HG02885 (cell line): ENCODE results near the gene OR2A1.
"Not testable (repeated sequence)": the region's sequence is repeated elsewhere in the genome, so short reads cannot be mapped to it uniquely, and the experiment has no call there.

Source experiments
- ATAC-seq: cut with Tn5 transposase; IDR thresholded peaks from one replicate; pipeline ENCODE4 v1.9.1; 2021; ENCODE audit warnings: mild to moderate bottlenecking; ENCODE audit not compliant: unreplicated experiment, poor library complexity

Gene OR2A1, protein sequence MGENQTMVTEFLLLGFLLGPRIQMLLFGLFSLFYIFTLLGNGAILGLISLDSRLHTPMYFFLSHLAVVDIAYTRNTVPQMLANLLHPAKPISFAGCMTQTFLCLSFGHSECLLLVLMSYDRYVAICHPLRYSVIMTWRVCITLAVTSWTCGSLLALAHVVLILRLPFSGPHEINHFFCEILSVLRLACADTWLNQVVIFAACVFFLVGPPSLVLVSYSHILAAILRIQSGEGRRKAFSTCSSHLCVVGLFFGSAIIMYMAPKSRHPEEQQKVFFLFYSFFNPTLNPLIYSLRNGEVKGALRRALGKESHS

DNA sequence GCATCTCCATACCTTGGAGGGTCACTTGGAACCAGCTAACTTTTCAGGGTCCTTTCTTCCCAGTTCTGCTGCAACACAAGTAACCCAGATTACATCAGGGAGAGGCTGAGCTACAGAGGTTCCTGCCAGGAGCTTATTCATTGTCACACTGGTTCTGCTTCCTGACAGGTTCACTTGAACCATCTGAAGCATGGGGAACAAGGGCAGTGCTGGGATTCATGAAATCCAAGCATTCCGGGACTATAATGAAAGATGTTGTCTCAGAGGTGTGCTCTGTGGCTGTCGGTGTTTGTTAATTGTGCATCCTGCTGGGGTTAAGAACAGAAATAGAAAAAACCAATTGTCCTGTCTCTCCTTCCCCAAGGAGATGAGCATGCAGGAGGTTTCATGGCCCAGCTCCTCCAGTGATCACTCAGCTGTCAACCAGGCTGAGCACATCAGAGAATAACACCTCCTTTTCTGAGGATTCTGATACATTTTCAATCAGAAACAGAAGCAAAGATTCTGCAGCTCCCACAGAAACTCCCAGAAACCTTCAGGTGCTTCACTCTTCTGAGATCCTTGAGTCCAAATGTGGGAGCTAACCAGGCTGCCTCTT is at the start of gene OR2A1:
TSS of gene OR2A1 (plus strand) at position 548 of the 598 bp plus-strand sequence. CDS start 5,706 bp downstream, outside the sequence.
- ATAC-seq = not testable (repeated sequence)

DNA sequence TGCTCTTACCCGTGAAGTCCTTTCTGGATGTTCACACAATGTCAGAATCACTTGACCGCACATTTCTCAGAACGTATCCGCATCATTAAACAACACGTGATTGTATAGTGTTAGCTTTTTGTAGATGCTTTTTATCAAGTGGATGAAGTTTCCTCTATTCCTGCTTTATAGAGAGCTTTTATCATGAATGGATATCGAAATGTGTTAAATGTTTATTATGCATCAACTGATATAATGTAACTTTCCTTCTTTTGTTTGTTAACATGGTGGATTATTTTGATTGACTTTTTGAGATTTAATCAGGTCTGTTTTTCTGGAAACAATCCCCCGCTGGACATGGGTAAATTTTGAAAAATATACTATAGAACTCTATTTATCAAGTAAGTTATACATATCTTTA is 47.5 kb upstream of the OR2A1 start, which contains the start of gene OR2A7:
TSS of gene OR2A7 (minus strand) at position 101 of the 400 bp plus-strand sequence. CDS start 5,164 bp downstream, outside the sequence.
- ATAC-seq = not testable (repeated sequence)

DNA sequence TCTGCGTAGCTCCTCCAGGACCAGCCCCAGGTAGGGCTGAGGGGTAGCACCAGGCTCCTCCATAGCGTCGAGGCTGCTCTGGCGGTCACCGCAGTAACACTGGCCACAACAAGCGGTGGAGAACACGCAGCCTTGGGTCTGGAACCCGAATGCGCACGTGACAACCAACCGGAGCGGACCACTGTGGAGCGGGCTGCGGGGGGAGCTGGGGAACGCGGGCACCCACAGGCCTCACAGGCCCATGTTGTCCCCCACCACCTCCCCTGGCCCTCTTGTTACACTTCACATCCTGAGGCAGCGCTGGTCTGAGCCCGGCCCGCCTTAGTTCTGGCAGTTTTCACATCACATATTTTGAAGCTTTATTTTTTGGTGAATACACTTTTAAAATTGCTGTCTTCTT is 43.0 kb upstream of the OR2A1 start, which contains the start of gene CTAGE8:
TSS of gene CTAGE8 (minus strand) at position 101 of the 400 bp plus-strand sequence. CDS start at position 63, 38 bp downstream.
- ATAC-seq = not testable (repeated sequence)

DNA sequence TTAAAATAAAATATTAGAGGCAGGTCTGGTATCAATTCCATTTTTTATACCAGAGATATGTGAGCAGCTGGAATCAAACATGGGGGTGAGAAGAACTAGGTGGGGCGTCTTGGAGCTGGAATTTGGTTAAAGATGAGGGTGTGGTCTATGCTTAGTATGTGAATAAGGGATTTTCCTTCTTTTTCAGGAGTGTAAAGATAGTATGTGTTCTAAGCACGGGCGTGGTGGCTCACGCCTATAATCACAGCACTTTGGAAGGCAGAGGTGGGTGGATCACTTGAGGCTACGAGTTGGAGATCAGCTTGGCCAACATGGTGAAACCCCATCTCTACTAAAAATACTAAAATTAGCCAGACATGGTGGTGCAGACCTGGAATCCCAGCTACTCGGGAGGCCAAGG is 36.9 kb upstream of the OR2A1 start:
- not testable (repeated sequence) for ATAC-seq

DNA sequence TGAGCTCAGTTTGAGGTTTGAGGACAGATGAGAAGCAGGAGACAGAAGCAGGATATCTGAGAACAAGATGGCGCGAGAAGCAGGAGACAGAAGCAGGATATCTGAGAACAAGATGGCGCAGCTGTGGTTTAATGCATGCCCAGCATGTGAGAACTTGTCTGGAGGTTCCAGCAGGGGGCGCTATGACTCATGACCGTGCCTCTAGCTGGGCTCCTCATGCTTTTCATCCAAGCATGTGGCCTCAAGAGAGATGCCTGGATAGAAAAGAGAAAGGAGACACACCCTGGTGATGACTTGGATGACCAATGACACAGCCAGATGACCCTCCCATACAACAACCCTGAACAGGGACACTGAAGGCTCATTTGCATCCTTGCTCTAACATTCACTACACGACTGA is 32.2 kb upstream of the OR2A1 start:
- peak; percentile 53 for ATAC-seq

DNA sequence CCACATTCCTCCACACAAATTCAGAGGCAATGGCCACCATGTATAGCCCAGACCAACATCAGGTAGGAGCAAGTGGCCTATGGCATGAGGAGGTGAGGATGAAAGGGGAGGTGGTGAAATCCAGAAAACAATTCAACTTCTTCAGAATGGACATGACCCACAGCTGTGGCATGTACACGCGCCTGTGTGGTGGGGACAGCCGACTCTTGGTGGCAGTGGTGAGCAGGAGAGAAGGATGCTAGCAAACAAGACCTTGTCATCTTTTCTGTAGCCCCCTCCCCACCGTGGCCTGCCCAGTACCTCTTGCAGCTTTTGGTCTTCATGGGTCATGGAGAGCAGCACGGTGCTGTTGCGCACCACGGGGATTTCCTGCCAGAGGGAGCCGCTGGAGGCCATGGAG is 30.2 kb upstream of the OR2A1 start:
- ATAC-seq = not testable (repeated sequence)

DNA sequence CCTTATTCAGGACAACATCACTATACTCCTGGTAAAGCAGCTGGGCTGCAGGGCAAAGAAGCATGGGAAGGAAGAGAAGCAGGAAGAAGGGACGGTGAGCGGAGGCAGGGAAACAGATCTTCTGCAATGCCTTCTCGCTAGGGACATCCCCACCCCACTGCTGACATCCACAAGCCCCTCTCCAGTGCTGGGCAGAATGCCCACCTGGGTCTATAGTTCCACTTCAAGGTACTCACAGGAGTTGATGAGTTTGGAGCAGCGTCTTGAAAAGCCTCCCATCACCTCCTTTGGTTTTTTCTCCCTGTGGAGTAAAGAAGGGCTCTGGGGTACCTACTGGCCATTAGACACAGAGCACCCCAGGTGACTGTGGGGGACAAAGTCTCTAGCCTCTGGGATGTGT is 29.7 kb upstream of the OR2A1 start:
- ATAC-seq = not testable (repeated sequence)

DNA sequence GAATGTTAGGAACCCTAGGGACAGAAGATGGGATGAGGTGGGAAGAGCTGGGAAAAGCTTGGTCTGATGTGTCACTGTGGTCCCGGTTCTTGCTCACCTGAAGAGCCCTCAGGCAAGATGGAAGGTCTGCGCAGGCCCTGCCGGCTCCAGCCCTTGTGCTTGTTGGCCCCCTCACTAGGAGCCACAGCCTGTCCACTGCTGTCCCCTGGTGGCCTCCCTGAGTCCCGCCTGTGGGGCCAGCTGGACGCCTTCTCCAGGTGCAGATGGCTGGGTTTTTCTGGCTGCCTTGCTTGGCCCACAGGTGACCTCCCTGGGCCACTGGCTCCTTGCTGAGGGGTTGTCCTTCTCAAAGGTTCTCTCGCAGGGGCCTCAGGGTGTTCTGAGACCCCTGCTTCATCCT is 28.5 kb upstream of the OR2A1 start:
- not testable (repeated sequence) for ATAC-seq

DNA sequence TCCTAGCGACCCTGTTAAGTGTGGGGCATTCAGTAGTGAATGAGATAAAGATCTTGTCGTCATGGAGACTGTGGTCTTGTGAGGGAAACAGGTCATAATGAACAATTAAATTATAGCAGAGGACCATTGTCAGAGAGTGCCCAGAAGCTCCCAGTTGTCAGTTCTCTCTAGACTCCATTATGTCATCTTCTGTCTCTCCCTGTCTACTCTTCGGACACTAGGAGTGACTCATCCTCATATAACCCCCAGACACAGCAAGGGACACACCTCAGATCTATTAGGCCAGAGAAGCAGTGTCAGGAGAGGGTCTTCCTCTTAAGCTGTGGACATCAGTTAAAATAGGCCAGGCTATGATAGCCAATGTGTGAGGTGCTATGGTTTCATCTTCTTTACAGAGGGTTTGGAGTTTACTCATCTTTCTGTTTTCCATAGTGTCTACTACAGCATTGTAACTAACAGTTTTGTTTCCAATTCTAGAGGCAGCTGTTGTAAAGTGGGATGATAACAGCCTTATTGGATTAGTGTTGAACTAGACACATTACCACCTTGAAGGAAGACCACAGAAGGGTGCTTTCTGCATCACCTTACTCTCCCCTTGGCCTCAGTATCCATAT is 24.9 kb upstream of the OR2A1 start:
- ATAC-seq = not testable (repeated sequence)

DNA sequence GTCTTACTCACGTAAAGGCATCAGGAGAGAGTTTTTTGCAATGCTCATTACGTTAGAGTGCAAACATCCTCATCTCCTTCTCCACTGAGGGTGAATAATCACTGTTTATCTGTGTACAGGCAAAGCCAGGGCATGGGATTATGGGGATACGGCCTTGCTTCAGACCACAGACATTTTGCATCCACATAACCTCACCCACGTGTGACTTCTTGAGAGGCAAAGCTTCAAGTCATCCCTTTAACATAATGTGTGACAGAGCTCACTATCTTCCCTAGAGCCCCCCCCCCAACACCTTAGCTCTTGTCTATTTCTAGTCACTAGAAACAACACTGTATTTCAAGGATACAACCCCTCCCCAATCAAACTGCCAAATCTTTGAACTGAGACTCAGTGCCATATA is 20.6 kb upstream of the OR2A1 start:
- ATAC-seq = not testable (repeated sequence)

DNA sequence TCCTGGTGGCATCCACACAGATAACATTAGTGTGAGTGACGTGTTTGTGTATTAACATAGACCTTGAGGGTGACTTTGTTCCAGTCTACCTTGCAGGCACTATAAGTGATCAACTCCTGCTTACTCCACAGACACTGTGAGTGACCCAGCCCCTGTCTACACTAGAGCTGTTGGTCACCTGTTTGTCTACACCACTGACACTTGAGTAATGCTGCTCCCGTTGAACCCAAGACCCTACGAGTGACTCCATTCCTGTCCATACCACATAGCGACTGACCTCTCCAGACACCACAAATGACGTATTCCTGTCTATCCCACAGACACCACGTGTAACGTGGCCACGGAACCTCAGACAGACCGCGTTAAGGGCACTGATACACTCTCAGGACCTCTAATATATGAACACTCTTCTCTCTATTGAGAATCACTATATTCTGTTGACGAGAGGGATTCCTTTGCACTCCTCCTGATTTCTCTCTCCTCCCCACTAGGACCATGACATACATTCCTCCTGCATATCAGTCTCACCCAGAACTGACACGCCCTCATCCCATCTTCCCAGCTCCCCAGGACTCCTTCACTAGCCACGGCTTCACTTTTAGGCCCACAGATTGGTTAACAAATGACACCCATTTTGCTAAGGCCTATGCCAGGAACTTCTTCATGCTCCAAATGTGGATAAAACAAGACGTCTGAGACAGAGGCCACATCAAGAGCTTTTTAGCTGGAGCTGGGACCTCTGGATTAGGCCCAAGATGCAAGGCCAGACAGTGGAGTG is 19.6 kb upstream of the OR2A1 start:
- ATAC-seq = not testable (repeated sequence)

DNA sequence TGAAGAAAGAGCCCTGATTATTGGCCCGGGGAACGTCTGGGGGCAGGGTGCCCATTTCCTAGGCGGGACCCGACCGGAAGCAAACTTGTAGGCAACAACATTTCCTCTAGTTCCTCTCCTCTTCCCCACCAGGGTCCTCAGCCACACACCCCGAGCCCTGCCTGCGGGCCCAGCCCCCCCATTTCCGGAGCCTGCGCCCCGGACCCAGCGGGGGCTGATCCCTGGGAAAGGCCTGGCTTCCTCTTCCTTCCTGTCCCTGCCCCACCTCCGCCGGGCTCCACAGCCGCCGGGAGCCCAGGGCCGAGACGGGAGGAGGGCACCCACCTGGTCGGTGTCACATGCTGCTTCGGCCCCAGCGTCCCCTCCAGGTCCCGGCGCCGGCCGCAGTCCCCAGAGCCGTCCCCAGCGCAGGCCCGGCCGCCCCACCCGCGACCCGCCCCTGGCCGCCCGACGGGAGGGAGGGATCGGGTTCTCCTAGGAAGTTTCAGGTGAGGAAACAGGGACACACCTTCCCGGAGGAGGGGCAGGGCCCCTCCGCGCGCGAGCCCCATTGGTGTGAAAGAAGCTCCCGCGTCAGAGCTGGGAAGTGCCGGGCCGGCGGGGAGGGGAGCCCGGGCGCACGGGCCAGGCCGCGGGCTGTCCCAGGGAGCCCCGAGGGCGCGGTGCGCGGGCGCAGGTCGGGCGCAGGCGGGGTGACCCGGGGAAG is 18.3 kb upstream of the OR2A1 start:
- peak; percentile 83 for ATAC-seq

DNA sequence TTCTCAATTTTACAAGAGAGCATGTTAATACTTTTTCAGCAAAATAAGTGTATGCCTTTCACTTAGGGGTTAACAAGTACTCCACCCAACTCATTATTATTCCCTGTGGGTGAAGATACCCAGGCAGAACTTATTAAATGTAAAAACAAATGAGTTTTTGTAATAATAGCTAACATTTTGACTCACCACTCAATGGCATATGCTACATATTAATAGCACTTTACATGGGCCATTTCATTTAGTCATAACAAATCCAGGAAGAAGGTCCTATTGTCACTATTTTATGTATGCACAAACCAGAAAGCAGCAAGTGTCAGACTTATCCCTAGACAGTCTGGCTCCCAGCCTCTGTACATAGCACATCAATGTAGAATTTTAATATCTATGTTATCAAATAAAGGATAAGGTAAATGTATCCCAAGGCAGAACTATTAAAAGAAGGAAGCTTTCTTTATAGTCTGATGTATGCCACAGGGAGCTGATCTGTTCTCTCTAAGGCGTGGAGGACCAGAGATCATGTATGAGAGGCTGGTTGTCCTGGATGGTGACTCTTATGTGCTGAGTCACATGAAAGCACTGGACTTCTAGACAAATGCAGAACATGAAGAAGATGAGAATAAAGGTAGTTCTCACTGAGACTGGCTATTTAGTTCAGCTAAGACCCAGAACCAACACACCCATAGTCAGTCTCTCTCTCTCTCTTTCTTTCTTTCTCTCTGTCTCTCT is 9.5 kb upstream of the OR2A1 start:
- ATAC-seq = not testable (repeated sequence)

DNA sequence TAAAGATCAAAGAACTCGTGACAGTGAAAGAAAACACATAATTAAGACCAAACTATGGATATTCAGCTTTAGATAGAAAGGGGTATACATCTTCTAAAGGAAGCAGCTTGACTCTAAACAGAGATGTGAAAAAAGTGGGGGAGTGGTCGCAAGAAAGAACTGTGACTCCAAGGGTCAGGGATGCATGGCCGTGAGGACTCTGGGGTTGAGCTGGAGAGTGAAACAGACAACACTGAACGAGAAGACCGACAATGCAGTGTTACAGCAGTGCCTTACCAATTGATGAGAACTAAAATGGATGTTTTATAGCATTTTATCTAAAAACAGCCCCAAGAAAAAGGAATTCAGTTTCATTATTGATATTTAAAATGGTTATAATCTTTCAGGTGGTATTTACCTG is 8.6 kb upstream of the OR2A1 start:
- not testable (repeated sequence) for ATAC-seq

DNA sequence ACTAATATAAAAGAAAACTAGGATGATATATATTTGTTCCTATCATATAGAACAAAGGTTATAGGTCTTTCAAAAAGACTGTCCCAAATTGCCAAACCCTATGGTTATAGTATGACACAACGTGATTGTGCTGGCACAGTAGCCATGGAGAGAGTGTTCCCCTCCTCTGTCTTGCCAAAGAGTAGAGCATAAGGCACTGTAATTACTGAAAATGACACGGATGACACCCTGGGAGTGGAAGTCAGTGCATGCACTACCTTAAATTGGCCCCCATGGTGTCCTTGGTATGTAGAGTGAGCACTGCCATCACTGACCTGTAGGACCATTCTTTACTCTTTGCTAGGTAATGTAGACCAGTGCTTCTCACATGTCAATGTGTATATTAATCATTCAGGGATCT is 7.1 kb upstream of the OR2A1 start:
- not testable (repeated sequence) for ATAC-seq

DNA sequence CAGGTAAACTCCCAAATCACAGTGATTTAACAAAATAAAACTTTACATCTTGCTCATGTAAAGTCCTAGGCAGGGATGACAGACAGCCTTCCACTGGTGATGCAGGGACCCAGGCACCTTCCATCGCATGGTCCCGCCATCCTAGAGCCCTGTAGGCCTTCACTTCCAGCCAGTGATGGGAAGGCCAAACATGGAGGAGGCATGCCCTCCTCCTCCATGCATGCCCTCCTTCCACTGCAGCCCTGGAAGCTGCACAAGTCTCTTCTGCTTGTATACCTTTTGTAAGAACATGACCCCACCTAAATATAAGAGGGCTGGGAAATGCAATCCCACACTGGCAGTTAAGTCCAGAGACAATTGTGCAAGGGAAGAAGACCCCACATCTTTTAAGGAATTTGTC is 2.5 kb upstream of the OR2A1 start:
- not testable (repeated sequence) for ATAC-seq

DNA sequence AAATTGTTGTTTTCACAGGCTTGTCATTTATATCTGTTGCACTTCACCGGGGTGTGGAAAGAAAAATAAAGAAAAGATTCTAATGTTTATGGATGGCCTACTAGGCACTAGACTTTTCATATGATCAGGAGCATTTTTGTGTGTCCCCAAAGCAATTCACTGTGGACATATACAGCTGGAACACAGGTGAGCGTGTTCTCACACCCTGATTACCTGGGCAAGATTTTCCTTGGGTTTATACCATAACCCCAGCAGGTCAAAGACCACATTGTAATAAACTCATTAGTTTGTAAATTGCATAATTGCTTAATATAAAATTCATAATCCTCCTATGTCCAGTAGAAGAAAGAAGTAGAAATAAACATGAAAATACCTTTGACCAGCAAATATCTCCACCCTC is 1.0 kb upstream of the OR2A1 start:
- not testable (repeated sequence) for ATAC-seq

DNA sequence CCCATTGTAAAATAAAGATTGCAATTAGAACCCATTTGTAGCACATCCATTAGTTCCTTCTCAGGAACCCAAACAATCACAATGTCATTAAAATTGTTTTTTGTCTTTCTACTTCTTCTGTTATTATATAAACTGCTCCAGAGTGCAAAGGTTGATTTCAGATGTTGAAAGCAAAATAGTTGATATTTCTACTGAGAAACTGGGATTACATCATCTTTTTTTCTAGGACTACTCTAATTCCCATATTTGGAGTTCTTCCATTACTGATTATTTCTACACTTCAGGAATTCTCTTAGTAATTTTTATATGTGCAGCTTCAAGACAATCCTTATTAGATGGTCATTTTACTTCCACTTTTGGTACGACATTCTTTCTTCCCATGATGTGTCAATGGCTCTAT is 5.3 kb downstream of the OR2A1 start:
- ATAC-seq = not testable (repeated sequence)

DNA sequence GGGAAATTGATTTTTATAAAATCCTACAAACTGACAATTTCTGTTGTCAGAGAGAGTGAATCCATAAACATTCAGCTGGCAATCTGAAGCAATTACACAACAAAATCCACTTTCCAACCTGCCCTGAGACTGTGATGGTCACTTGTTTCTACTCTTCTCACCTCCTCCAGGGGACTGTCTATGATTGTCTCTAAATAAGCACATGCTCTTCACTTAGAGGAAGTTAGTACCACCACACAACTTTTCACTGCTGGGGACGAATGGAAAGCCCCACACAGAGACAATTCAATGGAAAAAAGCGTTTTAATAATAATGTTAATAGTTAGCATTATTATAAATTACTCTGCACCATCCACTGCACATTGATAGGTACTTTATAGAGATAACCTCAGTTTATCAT is 7.3 kb downstream of the OR2A1 start:
- ATAC-seq = not testable (repeated sequence)
